ENCODE results near the gene MOK.

The MOK gene

DNA sequence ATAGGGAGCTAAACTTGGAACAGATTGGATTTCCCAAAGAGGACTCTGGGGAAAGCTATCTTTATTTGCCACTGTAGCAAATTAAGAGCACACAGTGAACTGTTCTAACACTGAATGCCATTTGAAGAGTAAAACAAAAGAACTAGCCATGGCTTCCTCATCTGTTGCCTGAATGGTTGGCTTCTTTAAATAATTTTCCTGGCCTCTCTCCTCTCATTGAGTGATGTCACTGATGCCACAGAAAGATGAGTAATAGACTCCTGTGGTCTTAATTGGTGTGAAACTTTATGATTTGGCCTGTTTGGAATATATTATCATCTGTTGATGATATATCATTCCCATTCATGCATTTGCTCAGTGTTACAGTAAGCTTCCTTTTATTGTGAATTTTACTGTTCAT lies 122.8 kb downstream of the MOK start:
- Histone ChIP-seq H3K4me3 (ENCODE audit: low read depth in 1 of 2, low read length in 1 of 2) (no peak overlapping the region), H3K36me3 (peaks cover 4% of the 10 kb centered on the region), H3K27ac (no peak overlapping the region), H3K4me1 (ENCODE audit: control insufficient read depth in 1 of 2, insufficient read depth in 1 of 2, low read depth in 1 of 2, low read length in 1 of 2) (peaks cover 0 to 3% of the 10 kb centered on the region in 2 experiments), H3K27me3 (no peaks in the 10 kb centered on the region), H3K9me3 (no peaks in the 10 kb centered on the region)
- TF ChIP-seq, protein P1, sequence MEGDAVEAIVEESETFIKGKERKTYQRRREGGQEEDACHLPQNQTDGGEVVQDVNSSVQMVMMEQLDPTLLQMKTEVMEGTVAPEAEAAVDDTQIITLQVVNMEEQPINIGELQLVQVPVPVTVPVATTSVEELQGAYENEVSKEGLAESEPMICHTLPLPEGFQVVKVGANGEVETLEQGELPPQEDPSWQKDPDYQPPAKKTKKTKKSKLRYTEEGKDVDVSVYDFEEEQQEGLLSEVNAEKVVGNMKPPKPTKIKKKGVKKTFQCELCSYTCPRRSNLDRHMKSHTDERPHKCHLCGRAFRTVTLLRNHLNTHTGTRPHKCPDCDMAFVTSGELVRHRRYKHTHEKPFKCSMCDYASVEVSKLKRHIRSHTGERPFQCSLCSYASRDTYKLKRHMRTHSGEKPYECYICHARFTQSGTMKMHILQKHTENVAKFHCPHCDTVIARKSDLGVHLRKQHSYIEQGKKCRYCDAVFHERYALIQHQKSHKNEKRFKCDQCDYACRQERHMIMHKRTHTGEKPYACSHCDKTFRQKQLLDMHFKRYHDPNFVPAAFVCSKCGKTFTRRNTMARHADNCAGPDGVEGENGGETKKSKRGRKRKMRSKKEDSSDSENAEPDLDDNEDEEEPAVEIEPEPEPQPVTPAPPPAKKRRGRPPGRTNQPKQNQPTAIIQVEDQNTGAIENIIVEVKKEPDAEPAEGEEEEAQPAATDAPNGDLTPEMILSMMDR (IDR thresholded peaks at IDR 0.05), result no peak

DNA sequence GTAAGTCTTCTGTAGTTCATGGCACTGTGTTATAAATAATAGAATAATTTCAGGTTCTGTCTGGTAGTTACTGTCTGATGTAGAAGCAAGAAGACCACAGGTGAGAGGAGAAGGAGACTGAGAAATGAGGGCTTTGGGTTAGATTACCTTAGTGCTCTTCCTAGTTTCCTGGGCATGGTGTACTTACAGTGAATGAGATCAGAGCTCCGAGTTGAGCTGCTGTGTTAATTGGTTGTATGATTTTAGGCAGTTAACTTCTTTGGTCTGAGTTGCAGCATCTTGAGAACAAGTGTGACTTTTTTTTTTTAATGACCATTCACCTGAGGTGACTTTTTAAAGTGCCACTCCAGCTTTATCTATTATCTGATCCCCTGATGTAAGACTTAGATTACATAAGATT lies 123.8 kb downstream of the MOK start:
- TF ChIP-seq, protein P1 (IDR thresholded peaks at IDR 0.05), result no peak
- no peak overlapping the region for H3K27ac ChIP-seq
- H3K36me3 ChIP-seq, result peaks cover 4% of the 10 kb centered on the region
- H3K4me3 ChIP-seq (ENCODE audit: low read depth in 1 of 2, low read length in 1 of 2), result no peak overlapping the region
- H3K9me3 ChIP-seq, result no peaks in the 10 kb centered on the region
- H3K4me1 ChIP-seq (ENCODE audit: control insufficient read depth in 1 of 2, insufficient read depth in 1 of 2, low read depth in 1 of 2, low read length in 1 of 2), result peaks cover 0 to 2% of the 10 kb centered on the region in 2 experiments
- no peaks in the 10 kb centered on the region for H3K27me3 ChIP-seq

DNA sequence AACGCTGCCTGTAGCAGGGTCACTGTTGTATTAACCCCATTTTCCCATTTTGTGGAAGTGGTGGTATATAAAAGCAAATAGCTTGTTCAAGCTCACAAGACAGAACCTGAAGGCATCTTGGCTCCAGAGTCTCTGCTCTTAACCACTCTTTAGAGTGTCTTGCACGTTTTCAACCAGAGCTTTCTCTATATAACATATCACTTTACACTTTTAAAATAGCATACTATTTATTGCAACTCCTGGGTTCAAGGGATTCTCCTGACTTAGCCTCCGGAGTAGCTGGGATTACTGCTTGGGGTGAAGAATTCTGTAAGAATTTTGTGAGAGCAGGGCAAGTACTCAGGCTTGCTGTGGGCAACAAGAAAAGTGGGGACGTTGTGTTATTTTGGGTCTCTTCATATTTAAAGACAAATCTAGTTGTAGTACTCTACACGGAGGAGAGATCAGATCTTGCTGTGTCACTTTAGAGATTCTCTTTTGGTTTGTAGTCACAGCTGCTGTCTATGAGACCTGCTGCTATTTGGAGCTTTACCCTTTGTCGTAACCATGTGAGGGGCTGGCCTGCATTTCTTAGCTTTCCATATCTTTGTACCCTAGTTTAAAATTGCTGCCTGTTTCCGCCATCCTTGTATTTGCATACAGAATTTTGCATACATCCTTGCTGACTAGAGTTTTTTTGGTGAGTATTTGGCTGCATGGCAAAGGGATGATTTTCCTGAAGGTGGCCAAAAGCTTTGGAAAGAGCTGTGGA lies 124.5 kb downstream of the MOK start:
- H3K4me1 ChIP-seq (ENCODE audit: control insufficient read depth in 1 of 2, insufficient read depth in 1 of 2, low read depth in 1 of 2, low read length in 1 of 2), result no peaks in the 10 kb centered on the region
- TF ChIP-seq, protein P1 (IDR thresholded peaks at IDR 0.05), result no peak
- H3K36me3 ChIP-seq, result peaks cover 4% of the 10 kb centered on the region
- H3K27me3 ChIP-seq, result no peaks in the 10 kb centered on the region
- no peak overlapping the region for H3K27ac ChIP-seq
- H3K9me3 ChIP-seq, result no peaks in the 10 kb centered on the region
- H3K4me3 ChIP-seq (ENCODE audit: low read depth in 1 of 2, low read length in 1 of 2), result no peak overlapping the region
